Upper lobe of left lung (tissue), 6 donors: ENCODE data around the gene KIF27. TPM values are rescaled to one million over a fixed set of nuclear protein-coding genes. Genes with fewer than 3 reads are reported as not detected.

Experiments used
- ATAC-seq, 2 donors: fragments of 200-7000 bp; cut with Tn5 transposase; one replicate each; pipeline ENCODE4 v1.9.1; 2022; ENCODE audit warnings: mild to moderate bottlenecking in 2 of 2, moderate library complexity in 2 of 2; ENCODE audit not compliant: low FRiP score in 2 of 2
- DNase-seq, 2 donors: peaks; one replicate each; pipeline ENCODE4 v3.0.0-alpha.2; 2019 to 2020
- H3K27ac ChIP-seq, 4 donors: fragments of 200-600 bp; sonication (generic); one replicate each; pipeline ENCODE4 v1.5.1; 2016 to 2019
- H3K27me3 ChIP-seq, 4 donors: fragments of 200-600 bp; sonication (generic); one replicate each; pipeline ENCODE4 v1.5.1; 2017 to 2019
- H3K36me3 ChIP-seq, 4 donors: fragments of 200-600 bp; sonication (generic); one replicate each; pipeline ENCODE4 v1.5.1; 2016 to 2019
- H3K4me1 ChIP-seq, 4 donors: fragments of 200-600 bp; sonication (generic); one replicate each; pipeline ENCODE4 v1.5.1; 2018 to 2019
- H3K4me3 ChIP-seq, 4 donors: fragments of 200-600 bp; sonication (generic); one replicate each; pipeline ENCODE4 v1.5.1; 2017 to 2019; ENCODE audit warnings: mild to moderate bottlenecking in 2 of 4, moderate library complexity in 1 of 4
- H3K9me3 ChIP-seq, 4 donors: fragments of 200-600 bp; sonication (generic); one replicate each; pipeline ENCODE4 v1.5.1; 2018 to 2019
- CTCF ChIP-seq, 6 experiments: fragments of 450-650 bp in 4 of 6; fragments of 200-600 bp in 2 of 6; sonication (generic) in 2 of 6; IDR thresholded peaks; one replicate each; pipeline ENCODE4 v1.5.1; 2016 to 2019; ENCODE audit warnings: antibody characterized with exemption in 6 of 6
- EP300 ChIP-seq, 4 donors: sonication (generic); formaldehyde crosslinking; IDR thresholded peaks; one replicate each; pipeline ENCODE4 v1.5.1; 2017; ENCODE audit warnings: antibody characterized with exemption in 4 of 4, control low read depth in 2 of 4
- POLR2A ChIP-seq, 4 donors: fragments of 450-650 bp; IDR thresholded peaks; one replicate each; pipeline ENCODE4 v1.5.1; 2016 to 2017; ENCODE audit warnings: antibody characterized with exemption in 4 of 4, mild to moderate bottlenecking in 2 of 4
- POLR2AphosphoS5 ChIP-seq, 2 donors: sonication (generic); formaldehyde crosslinking; IDR thresholded peaks; one replicate each; pipeline ENCODE4 v1.5.1; 2017; ENCODE audit warnings: antibody characterized with exemption in 2 of 2
- WGBS, 2 donors: methylation state at CpG; one replicate each; pipeline ENCODE4 v1.1.5; 2017 to 2018; 5-methylcytosine and 5-hydroxymethylcytosine counted together
- total RNA-seq, 6 donors: library from RNA; depleted of rRNA in 4 of 6; stranded (reverse); fragments of >200 nt in 4 of 6; gene quantifications; one replicate each; pipeline versions ENCODE4 v1.1.0 to v1.2.1, GENCODE V29; 2016 to 2021
- donor health status: DM: no; HTN: no; CAD: no; lungs with moderate emphysema.
- donor health status: DM: no; HTN: yes; CAD: no; lungs with severe emphysema.

The KIF27 gene
- total RNA-seq, 6 donors from 2014 or later = 5.3 to 32.5 (median 6.7) TPM

- no peaks in the 10 kb centered on the region for H3K27me3 ChIP-seq
- peaks cover 0 to 12% (median 6%) of the 10 kb centered on the region in 4 donors for H3K36me3 ChIP-seq
- peak overlapping the region in 3 of 4 donors; percentile 42 to 72 (median 53) for H3K27ac ChIP-seq
- TF ChIP-seq EP300 (IDR thresholded peaks at IDR 0.05) (no peak), CTCF (IDR thresholded peaks at IDR 0.05) (no peak)
- 73 to 79% methylated on average over 5 of the region's 5 CpGs for WGBS, 2 donors
- peaks cover 13 to 19% (median 15%) of the 10 kb centered on the region in 4 donors for H3K4me1 ChIP-seq
- peak; percentile 37 to 42 for ATAC-seq
- H3K9me3 ChIP-seq = no peaks in the 10 kb centered on the region
- no peak for DNase-seq
- H3K4me3 ChIP-seq = no peak overlapping the region
These were observed 13.5 kb upstream of the KIF27 start for GRCh38 chr9:83934569-83935275.

GRCh38 chr9:83933790-83934189 lies 12.6 kb upstream of the KIF27 start:
- ATAC-seq (peak; percentile 63 to 71), DNase-seq (peak in 1 of 2 donors; percentile 83)
- Histone ChIP-seq H3K4me1 (peaks cover 13 to 19% (median 15%) of the 10 kb centered on the region in 4 donors), H3K36me3 (peaks cover 0 to 2% (median under 1%) of the 10 kb centered on the region in 4 donors), H3K27ac (peak overlapping the region; percentile 9 to 76 (median 50)), H3K9me3 (no peaks in the 10 kb centered on the region), H3K4me3 (peak overlapping the region in 1 of 4 donors; percentile 4), H3K27me3 (no peaks in the 10 kb centered on the region)
- TF ChIP-seq CTCF (IDR thresholded peaks at IDR 0.05) (no peak), POLR2AphosphoS5 (IDR thresholded peaks at IDR 0.05) (peak; percentile 30 to 57), EP300 (IDR thresholded peaks at IDR 0.05) (peak in 1 of 4 donors; percentile 55)
- 32 to 53% methylated on average over 3 of the region's 3 CpGs for WGBS, 2 donors

GRCh38 chr9:83932851-83933250 lies 11.6 kb upstream of the KIF27 start:
- H3K27me3 ChIP-seq = no peaks in the 10 kb centered on the region
- peaks cover 13 to 19% (median 15%) of the 10 kb centered on the region in 4 donors for H3K4me1 ChIP-seq
- TF ChIP-seq CTCF (IDR thresholded peaks at IDR 0.05) = no peak
- no peak for TF ChIP-seq POLR2A (IDR thresholded peaks at IDR 0.05)
- TF ChIP-seq EP300 (IDR thresholded peaks at IDR 0.05) = no peak
- no peak for TF ChIP-seq POLR2AphosphoS5 (IDR thresholded peaks at IDR 0.05)
- no peaks in the 10 kb centered on the region for H3K9me3 ChIP-seq
- peak overlapping the region in 1 of 4 donors; percentile 53 for H3K27ac ChIP-seq
- DNase-seq = no peak
- no peak for ATAC-seq
- WGBS, 2 donors = 87 to 90% methylated on average over 5 of the region's 5 CpGs
- H3K36me3 ChIP-seq = no peaks in the 10 kb centered on the region
- no peak overlapping the region for H3K4me3 ChIP-seq

- H3K27me3 ChIP-seq = no peaks in the 10 kb centered on the region
- DNase-seq (no peak), ATAC-seq (no peak)
- TF ChIP-seq POLR2AphosphoS5 (IDR thresholded peaks at IDR 0.05) (no peak), POLR2A (IDR thresholded peaks at IDR 0.05) (no peak), CTCF (IDR thresholded peaks at IDR 0.05) (no peak)
- no peak overlapping the region for H3K27ac ChIP-seq
- H3K36me3 ChIP-seq = no peaks in the 10 kb centered on the region
- H3K4me3 ChIP-seq = no peak overlapping the region
- 73 to 85% methylated on average over 2 of the region's 2 CpGs for WGBS, 2 donors
- peaks cover 13 to 19% (median 15%) of the 10 kb centered on the region in 4 donors for H3K4me1 ChIP-seq
- H3K9me3 ChIP-seq = no peaks in the 10 kb centered on the region
These were observed 10.8 kb upstream of the KIF27 start for GRCh38 chr9:83932011-83932410.

GRCh38 chr9:83930881-83931280 lies 9.6 kb upstream of the KIF27 start:
- no peak overlapping the region for H3K27ac ChIP-seq
- TF ChIP-seq POLR2AphosphoS5 (IDR thresholded peaks at IDR 0.05) (no peak), EP300 (IDR thresholded peaks at IDR 0.05) (no peak), CTCF (IDR thresholded peaks at IDR 0.05) (no peak), POLR2A (IDR thresholded peaks at IDR 0.05) (no peak)
- ATAC-seq (no peak), DNase-seq (no peak)
- H3K4me1 ChIP-seq = peaks cover 13 to 19% (median 15%) of the 10 kb centered on the region in 4 donors
- 85 to 88% methylated on average over 5 of the region's 5 CpGs for WGBS, 2 donors
- no peaks in the 10 kb centered on the region for H3K36me3 ChIP-seq
- no peaks in the 10 kb centered on the region for H3K27me3 ChIP-seq
- no peaks in the 10 kb centered on the region for H3K9me3 ChIP-seq
- H3K4me3 ChIP-seq = no peak overlapping the region
